Inflammatory macrophage treated with lipopolysaccharide for 4 hours (primary cell): ENCODE data around the gene ATXN1.
"Not testable (repeated sequence)": the region's sequence is repeated elsewhere in the genome, so short reads cannot be mapped to it uniquely, and the experiment has no call there.

Experiments
- DNase-seq: peaks from one replicate; pipeline ENCODE4 v3.0.0-alpha.2; 2020

The ATXN1 gene

GRCh38 chr6:16402581-16402900, 358.7 kb downstream of the ATXN1 start:
- no peak for DNase-seq

GRCh38 chr6:16400248-16400760, 361.0 kb downstream of the ATXN1 start:
- DNase-seq, result no peak

DNA sequence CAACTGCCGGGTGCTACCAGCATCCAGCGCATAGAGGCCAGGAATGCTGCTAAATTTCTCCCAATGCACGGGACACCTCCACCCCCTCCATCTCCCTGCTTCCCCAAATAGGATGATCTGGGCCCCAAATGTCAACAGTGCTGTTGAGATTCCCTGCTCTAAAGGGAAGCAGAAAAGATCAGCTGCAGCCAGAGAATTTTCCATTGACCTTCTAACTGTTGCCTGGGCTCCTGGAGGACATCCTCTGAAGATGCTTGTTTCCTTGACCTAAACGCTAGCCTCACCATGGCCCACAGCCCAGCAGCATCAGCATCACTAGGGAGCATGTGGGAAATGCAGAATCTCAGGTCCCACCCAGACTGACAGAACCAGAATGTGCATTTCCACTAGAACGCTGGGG, 361.6 kb downstream of the ATXN1 start:
- DNase-seq, result no peak

DNA sequence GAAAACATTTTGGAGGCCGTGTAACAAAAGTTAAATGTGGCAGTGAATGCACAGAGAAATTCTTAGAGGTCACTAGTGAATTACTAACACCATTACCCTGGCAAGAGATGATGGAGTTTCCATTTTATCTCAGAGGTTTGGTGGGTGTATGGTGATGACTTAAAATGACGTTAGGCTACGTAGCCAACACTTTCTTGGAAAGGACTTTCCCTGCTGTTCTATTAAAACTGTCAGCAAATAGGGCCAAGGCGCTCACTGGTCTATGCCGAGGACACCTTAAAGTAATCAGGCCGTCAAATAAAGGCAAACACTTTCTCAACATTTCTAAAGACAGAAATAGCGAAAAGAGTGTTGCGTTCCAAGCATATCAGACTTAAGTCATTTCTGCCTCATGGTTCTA, 362.1 kb downstream of the ATXN1 start:
- no peak for DNase-seq

- DNase-seq, result no peak
Observed at GRCh38 chr6:16398587-16398986, 362.7 kb downstream of the ATXN1 start.

GRCh38 chr6:16397623-16398022, 363.6 kb downstream of the ATXN1 start:
- DNase-seq, result no peak

DNA sequence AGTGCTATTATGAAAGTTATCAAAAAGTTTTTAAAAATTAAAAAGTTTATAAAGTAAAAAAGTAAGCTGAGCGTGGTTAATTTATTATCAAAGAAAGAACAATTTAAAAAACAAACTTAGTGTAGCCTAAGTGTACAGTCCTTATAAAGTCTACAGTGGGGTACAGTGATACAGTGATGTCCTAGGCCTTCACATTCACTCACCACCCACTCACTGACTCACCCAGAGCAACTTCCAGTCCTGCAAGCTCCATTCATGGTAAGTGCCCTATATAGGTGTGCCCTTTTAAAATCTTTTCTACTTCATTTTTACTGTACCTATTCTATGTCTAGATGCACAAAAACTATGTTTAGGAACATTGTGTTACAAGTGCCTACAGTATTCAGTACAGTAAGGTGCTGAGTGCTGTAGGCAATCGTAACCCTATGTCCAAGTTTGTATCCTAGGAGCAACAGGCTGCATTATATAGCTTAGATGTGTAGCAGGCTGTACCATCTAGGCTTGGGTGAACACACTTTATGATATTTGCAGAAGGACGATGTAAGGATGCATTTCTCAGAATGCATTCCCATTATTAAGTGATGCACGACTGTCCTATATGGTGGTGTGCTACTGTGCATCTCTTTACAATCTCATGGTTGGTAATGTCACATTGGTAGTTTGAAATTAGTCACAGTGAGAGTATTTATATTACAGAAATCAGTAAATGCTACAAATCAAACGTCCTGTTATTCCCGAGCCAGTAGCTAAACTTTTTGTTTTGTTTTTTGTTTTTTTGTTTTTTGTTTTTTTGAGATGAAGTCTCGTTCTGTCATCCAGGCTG, 364.6 kb downstream of the ATXN1 start:
- no peak for DNase-seq

DNA sequence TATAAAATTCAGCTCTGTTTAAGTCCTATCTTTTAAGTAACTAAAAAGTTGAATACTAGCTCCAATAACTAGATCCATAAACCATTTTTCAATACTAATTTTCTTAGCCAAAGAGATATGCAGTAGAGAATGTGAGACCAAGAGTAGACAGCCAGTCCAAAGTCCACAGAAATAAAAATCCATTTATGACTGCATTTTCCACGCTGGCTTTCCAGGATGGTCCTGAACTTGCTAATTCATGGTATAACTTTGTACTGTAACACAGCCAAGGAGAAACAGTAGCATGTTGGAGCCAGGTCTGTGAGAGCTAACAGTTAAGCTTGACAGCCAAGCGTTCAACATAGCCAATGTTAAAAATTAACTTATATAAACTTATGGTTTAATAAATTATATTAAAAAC, 366.6 kb downstream of the ATXN1 start:
- DNase-seq, result no peak

GRCh38 chr6:16393326-16393725, 367.9 kb downstream of the ATXN1 start:
- no peak for DNase-seq

GRCh38 chr6:16392010-16392409, 369.2 kb downstream of the ATXN1 start:
- no peak for DNase-seq

DNA sequence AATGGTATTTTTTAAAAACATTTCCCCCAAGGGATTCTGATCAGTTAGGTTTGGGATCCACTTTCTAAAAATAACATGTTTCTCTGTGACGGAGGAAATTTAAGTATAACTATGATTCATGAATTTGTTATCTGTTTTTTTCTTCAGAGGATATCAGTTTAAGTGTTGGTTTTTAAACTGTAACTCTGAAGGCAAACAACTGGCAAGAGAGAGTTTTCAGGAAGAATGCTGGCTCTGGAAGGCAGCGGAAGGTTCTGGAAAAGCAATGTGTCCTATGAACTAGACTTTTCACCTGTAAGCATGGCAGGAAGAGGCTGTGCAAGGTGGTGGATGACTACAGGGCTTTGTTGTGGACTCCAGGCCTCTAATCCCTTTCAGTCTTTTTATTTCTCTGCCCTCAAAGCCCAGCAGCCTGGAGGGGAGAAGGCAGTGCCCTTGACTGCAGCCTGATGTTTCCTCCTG, 369.8 kb downstream of the ATXN1 start:
- DNase-seq, result no peak

GRCh38 chr6:16390909-16391450, 370.3 kb downstream of the ATXN1 start:
- DNase-seq, result not testable (repeated sequence)

- no peak for DNase-seq
Observed at GRCh38 chr6:16389642-16390041, 371.6 kb downstream of the ATXN1 start.

- DNase-seq, result no peak
Observed at GRCh38 chr6:16388488-16388887, 372.8 kb downstream of the ATXN1 start.

GRCh38 chr6:16386057-16386456, 375.2 kb downstream of the ATXN1 start:
- DNase-seq, result no peak

- no peak for DNase-seq
Observed at GRCh38 chr6:16383607-16384206, 377.6 kb downstream of the ATXN1 start.

DNA sequence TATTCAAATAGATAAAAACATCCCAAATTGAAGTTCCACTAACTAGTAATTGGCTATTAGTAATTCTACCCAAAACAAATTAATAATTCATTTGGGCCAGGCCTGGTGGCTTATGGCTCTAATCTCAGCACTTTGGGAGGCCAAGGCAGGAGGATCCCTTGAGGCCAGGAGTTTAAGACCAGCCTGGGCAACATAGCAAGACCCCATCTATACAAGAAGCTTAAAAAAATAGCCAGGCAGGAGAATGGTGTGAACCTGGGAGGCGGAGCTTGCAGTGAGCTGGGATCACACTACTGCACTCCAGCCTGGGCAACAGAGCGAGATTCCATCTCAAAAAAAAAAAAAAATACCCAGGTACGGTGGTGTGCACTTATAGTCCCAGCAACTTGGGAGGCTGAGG, 379.3 kb downstream of the ATXN1 start:
- DNase-seq, result not testable (repeated sequence)

DNA sequence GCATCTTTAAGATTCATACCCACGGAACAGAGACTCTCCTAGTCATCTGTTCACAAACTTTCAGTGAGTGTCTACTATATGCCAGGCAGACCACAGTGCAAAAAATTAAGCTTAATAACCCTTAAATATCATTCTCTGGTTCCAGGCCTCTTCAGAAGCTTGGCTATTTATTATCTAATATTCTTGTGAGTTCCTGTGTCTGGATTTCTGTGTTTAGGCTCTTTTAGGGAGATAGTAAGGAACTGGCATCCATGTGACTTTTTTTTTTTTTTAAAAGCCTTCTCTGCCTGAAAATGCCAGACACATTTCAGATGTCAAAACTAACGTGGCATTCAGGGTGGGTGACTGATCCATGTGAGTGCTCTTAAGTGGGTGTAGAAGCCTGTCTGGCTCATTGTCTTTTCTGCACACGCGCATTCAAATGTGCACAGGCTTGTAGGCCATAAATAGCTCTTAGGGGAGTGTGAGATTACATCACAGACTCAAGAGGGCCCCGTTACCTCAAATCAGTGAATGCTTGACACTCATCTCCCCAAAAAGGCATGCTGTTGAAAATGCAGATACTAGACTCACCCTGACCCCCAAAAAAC, 380.9 kb downstream of the ATXN1 start:
- peak; percentile 19 for DNase-seq

DNA sequence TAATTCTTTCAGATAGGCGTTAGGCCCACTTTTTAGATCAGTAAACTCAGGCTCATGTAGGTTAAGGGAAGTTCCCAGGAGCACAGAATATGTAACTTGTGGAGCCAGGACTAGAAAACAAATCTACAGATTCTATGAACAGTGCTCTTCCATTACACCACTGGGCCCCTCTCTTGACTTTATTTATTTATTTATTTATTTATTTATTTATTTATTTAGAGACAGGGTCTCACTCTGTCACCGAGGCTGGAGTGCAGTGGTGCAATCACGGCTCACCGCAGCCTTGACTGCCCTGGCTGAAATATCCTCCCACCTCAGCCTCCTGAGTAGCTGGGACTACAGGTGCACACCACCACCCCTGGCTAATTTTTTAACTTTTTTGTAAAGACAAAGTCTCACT, 382.9 kb downstream of the ATXN1 start:
- not testable (repeated sequence) for DNase-seq

DNA sequence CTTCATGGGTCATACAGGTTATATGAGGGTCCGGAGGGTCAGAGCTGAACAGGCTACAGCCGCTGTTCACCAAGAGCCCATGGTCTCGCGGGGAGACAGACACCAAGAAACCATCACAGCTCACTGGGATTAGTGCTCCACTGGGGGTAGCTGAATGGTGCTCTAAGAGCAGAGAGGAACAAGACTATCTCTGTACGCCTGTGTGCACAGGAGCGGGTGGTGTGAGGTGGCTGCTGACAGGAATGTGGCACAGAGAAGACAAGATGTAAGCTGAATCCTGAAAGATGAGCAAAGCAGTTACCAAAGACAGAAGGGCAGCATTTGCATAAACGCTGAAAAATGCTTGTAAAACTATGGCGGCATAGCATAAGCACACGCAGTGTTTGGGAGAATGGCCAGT, 383.8 kb downstream of the ATXN1 start:
- no peak for DNase-seq

DNA sequence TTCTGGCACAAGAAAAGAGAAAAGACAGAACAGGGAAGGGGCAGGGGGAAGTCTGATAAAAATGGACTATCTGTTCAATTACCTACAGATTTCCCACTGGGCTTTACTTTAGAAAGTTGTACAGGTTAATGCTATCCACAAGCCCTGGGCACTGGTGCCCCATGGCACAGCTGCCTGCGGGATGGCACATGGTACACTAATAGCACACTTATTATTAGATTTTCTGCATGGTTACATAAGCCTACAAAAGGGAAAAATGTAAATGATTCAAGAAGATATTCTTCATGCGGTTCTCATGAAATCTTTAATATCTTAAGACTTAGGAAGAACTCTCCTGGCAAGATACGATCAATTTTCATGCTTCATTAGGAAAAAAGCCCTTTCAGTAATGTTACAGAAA, 385.4 kb downstream of the ATXN1 start:
- DNase-seq, result no peak

DNA sequence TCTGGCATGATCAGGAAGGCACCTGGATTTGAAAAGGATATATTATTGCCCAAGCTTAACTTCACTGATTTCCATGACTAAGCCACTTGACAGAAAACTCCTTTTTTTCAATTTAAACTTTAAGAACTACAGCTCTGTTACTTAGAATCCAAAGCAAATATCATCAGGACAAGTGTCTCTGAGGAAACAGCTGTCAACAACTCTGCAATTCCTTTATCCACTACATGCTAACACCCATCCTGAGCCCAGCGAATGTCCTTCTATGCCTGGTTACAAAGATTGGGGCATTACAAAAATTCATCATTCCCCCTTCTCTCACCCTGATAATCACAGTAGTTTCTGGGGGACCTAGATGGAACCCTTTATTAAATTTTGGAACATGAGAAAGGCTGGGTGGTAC, 386.1 kb downstream of the ATXN1 start:
- no peak for DNase-seq

DNA sequence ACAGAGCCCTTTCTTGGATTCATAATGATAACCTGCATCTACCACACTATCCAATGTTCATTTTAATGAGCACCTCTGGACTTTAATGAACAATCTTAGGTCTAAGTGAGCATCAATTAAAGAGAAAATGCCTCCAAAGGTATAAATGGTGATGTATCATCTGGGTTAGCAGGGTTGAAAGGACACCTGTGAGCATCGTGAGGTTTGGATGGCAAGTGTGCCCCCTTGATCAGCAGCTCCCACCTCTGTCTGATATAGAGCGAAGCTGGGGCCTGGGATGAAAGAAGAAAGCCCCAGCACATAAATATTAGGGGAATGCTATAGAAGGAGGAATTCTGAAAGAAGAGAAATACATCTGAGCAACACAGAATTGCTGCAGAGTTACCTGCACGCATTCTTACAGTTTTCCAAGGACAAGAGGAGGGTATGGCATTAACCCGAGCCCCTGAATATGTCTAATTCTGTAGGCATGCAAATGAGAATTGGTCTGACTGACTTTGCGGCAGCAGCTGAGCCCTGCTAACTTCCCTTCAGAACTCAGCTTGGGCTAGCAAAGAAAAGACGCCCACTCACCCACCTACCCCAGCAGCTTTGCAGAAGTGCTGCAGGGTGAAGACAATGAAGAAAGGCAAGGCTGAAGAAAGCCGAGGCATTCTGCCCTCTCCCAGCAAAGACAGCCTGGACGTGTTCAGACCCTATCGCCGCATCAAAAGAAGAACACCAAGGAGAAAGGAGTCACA, 386.6 kb downstream of the ATXN1 start:
- peak; percentile 87 for DNase-seq
